ENCODE data around the gene SLC12A9. TPM values are rescaled to one million over a fixed set of nuclear protein-coding genes. Genes with fewer than 3 reads are reported as not detected.

Gene SLC12A9
- total and polyA plus RNA-seq, 2 of the 4 experiments (the other 2 are of a cell fraction): 4.5 to 16.2 TPM

DNA sequence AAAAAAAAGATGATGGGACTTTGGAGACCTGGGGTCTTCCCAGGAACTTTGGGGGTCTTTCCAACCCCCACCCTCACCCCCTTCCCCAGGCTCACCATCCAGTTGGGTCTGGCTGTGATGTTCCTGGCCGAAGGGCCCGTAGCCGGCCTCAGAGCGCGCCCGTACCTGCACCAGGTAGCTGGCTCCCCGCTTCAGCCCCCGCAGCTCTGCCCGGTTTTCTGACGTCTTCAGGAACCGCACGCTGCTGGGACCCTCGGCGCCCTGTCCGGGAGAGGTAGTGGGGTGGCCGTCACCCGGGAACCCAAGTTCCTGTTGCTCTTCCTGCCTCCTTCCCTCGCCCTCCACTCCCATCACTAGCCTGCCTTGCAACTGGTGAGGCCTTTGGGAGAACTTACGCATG is 35.4 kb upstream of the SLC12A9 start:
- Histone ChIP-seq H4K91ac (ENCODE audit: insufficient read depth, low read depth, low read length) (no peak overlapping the region), H2BK120ac (ENCODE audit: low read depth, low read length) (no peak overlapping the region), H2BK20ac (ENCODE audit: low read depth, low read length) (no peak overlapping the region), H4K20me1 (ENCODE audit: insufficient read depth, low read length) (no peaks in the 10 kb centered on the region; the same call in 1 of the 2 replicates), H2BK5ac (ENCODE audit: low read depth, low read length, poor library complexity, severe bottlenecking) (no peak overlapping the region), H3K14ac (replicated peaks; ENCODE audit: low read depth, low read length) (no peak overlapping the region), H3K9ac (ENCODE audit: low read depth, low read length) (no peak overlapping the region), H3K4me3 (ENCODE audit: insufficient read depth, low read depth, low read length) (no peak overlapping the region), H3K27ac (ENCODE audit: insufficient read depth, low read length) (no peak overlapping the region), H3K9me1 (ENCODE audit: insufficient read depth, low read length) (0 out of 2 replicates have a peak, but pooled peaks cover 3% of the 10 kb centered on the region), H2AK9ac (replicated peaks; ENCODE audit: low read depth, low read length, poor library complexity) (no peak overlapping the region), H2BK15ac (ENCODE audit: low read depth, low read length) (no peak overlapping the region), H3K56ac (ENCODE audit: extremely low read depth, insufficient read depth, low read length) (no peak overlapping the region), H3K36me3 (ENCODE audit: control insufficient read depth, insufficient read depth, low read length) (peaks cover 75% of the 10 kb centered on the region), H3K9me3 (ENCODE audit: control insufficient read depth, insufficient read depth, low read length) (no peaks in the 10 kb centered on the region), H3K18ac (ENCODE audit: low read depth, low read length) (no peak overlapping the region), H3K4ac (ENCODE audit: low read depth, low read length) (no peak overlapping the region), H2AK5ac (ENCODE audit: low read depth, low read length) (no peak overlapping the region), H2AFZ (replicated peaks; ENCODE audit: low read length, poor library complexity) (no peak overlapping the region), H3K27me3 (ENCODE audit: control insufficient read depth, insufficient read depth, low read length) (no peaks in the 10 kb centered on the region), H3K23ac (ENCODE audit: low read depth, low read length) (no peak overlapping the region), H3K4me1 (ENCODE audit: control insufficient read depth, insufficient read depth, low read length) (peaks cover 3% of the 10 kb centered on the region; the same call in 1 of the 2 replicates), H4K8ac (ENCODE audit: low read depth in 2 of 2, low read length in 2 of 2) (no peak overlapping the region), H4K5ac (ENCODE audit: low read depth, low read length) (no peak overlapping the region), H3K4me2 (ENCODE audit: low read depth, low read length) (no peak overlapping the region), H3K79me1 (ENCODE audit: low read depth in 1 of 2, low read length in 2 of 2) (peaks cover 3 to 13% of the 10 kb centered on the region in 2 experiments; a peak in 3 of 4 replicates)
- DNase-seq (no peak), ATAC-seq (ENCODE audit: low read depth) (no peak)
- ChIA-PET CTCF (no interaction called here), POLR2A (ENCODE audit: unreplicated experiment) (no interaction called here)
- no TSS peak for BruUV-seq (replicated peaks)
- intact Hi-C loops (cut with micrococcal nuclease) (no loop called here), dilution Hi-C loops (cut with HindIII; ENCODE audit: low sequenced_read_pairs, unreplicated experiment) (no loop called here), in situ Hi-C loops (cut with MboI; ENCODE audit: low sequenced_read_pairs) (no loop called here)
- no peak for TF ChIP-seq FOS (IDR thresholded peaks at IDR 0.05; ENCODE audit: low read depth, low read length)
- 97% methylated on average over 12 of the region's 19 CpGs; no CpG with 5 or more reads in 1 of the 2 experiments for WGBS, 2 experiments (ENCODE audit: extremely low coverage in 2 of 2, insufficient read length in 1 of 2)

Data from IMR-90 (cell line).